Measurements from ENCODE around the gene LDHD.

Gene LDHD

GRCh38 chr16:75114946-75115825 lies 1.4 kb downstream of the LDHD start:
- DNase-seq (ENCODE audit: low read depth), result no peak

- DNase-seq (ENCODE audit: low read depth), result no peak
Measured at GRCh38 chr16:75114179-75114945, 2.2 kb downstream of the LDHD start.

GRCh38 chr16:75113541-75114121 lies 2.9 kb downstream of the LDHD start:
- DNase-seq (ENCODE audit: low read depth), result no peak

GRCh38 chr16:75112734-75113491 lies 3.7 kb downstream of the LDHD start:
- no peak for DNase-seq (ENCODE audit: low read depth)

- DNase-seq (ENCODE audit: low read depth), result no peak
Measured at GRCh38 chr16:75111961-75112733, 4.4 kb downstream of the LDHD start.

- no peak for DNase-seq (ENCODE audit: low read depth)
Measured at GRCh38 chr16:75111514-75111940, 5.1 kb downstream of the LDHD start.

DNA sequence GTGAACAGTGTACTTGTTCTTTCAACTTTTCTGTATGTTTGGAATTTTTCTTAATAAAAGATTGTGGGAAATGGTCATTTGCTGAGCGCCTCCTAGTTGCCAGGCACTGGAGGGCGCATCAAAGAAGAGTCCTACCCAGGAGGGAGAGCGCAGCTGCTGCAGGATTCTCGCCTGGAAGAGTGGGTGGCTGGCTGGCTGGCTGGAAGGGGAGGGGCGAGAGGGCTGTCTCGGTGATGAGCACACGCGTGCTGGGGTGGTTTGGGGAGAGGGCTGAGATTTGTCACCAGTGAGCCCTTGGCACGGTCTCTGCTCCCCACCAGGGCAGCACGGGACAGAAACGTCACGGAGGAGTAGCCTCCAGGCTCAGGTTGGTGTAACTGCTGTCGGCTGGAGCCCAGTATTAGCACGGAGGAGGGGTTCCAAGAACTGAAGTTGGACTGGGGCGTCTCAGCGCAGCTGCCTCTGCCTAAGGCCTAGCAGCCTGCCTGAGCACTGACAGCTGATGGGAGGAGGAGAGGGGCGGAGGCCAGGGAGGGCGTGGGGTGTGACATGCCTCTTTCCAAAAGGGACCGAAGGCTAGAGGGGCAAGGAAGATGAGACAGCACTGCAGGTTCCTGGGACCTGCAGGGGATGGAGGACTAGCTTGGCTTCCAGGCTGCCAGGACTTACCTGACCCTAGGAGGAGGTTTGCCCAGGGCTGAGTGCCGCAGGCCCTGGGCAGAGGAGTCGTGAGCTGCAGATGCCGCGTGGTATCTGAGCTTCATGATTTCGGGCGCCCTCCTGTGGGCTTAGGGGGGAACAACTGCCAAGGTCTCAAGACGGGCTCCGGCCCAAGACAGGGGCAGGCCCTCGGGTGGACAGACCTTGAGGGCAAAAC lies 5.7 kb downstream of the LDHD start:
- DNase-seq (ENCODE audit: low read depth), result peak; percentile 65

DNA sequence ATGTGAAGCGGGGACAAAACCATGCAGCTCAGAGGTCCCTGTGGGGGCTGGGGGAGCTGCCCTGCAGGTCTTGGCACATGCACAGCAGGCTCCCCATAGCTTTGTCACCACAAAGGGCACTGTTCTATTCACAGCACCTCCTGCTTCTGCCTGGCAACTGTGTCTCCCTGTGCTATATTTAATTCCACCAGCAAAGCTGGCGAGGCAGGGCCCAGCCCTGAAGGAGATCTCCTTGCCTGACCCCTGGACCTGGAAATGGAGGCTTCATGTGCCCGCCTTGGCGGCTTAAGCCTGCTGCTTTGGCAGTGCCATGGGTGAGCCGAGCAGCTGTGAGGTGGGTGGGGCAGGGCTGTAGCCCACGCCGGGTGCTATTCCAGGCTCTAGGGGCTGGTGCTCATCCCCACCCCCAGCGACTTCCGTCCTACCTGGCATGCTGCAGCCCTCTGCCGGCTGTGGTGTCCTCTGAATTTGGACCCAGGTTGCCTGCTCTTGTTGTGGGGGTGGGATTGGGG lies 6.8 kb downstream of the LDHD start:
- DNase-seq (ENCODE audit: low read depth), result no peak

GRCh38 chr16:75108792-75109731 lies 7.5 kb downstream of the LDHD start:
- no peak for DNase-seq (ENCODE audit: low read depth)

DNA sequence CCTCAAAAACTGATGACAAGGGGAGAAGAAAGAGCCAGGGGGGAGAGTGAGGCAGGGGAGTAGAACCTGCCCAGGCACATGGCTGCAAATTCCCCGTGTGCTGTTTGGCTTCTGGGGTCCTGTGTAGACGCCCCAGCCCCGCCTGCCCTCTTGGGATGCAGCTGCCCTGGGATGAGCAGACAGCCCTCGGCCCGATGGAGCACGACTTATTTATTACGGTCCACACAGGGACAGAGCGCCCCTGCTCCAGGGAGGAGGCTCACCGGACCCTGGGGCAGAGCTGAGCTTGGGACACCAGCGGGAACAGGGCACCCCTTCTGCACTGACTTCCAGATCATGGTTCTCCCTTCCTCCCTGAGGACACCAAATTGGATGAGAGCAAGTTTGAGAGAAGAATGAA lies 9.1 kb downstream of the LDHD start:
- no peak for DNase-seq (ENCODE audit: low read depth)

DNA sequence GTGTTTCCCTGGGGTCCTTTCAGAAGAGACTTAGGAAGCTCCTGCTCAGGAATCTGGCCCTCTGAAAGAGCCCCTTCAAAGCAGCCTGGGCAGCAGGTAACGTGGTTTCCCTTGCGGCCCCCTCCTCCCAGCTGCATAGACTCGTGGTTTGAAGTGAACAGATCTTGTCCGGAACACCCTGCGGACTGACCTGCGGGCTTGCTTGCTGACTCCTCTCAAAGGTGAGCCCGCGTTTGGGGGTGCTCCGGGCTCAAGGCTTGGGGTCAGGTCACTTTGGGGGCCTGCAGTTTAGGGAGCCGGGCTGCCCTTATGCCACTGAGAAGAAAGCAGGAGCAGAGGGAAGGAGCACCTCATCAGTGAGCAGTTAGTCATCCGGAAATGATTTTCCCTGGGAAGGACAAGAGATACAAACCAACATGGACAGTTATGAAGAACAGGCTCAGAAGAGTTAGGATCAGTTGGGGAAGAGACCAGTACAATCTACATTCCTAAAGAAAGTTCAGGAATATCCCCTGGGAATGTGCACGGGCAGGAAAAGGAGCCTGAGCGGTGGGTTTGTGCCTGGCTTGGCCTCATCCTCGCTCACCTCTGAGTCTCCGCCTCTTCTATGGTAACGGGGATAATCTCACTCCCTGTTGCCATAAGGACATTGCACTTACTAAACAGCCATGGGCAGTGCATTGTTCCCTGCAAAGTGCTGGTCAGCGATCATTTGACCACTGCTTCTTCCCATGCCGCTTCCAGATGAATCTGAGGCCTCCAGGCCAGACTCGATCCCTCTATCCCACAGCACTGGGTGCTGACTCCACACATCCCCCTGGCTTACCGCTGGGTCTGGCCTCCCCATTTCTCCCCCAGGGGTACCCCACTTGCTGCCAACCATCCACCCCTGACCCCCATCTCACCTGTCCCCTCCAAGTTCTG lies 10.0 kb downstream of the LDHD start:
- DNase-seq (ENCODE audit: low read depth), result no peak

DNA sequence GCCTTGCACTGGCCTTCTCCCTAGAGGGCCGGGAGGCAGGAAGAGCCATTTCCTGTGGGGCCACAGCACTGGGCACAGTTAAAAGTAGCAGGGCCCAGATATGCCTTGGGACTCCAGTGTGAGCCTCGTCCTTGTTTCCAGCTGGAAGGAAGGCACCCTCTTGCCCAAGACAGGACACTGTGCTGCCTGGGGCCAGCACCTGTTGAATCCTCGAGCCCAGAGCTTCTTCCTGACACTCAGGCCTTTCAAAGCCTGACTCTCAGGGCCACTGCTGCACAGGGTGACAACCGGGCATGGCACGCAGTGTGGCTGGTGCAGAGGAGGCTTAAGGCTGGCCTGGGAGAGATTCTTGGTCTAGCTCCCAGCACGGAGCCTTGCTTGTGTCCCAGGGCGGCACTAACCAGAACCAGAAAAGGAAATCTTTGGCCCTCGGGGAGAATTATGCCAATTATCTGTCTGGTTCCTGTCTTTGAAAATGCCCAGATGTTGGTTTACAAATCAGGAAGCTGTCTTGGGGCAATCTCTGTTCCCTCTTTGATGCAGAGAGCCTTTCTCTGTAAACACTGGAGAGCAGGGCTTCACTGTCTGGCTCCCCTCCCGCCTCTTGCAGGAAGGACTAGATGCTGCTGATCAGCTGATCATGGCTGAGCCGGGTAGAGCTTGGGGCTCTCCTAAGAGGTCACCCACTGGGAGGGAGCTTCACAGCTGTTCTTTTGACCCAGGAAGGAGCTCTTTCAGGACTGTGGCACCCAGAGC lies 11.1 kb downstream of the LDHD start:
- DNase-seq (ENCODE audit: low read depth), result no peak

- no peak for DNase-seq (ENCODE audit: low read depth)
Measured at GRCh38 chr16:75104836-75105235, 11.7 kb downstream of the LDHD start.

DNA sequence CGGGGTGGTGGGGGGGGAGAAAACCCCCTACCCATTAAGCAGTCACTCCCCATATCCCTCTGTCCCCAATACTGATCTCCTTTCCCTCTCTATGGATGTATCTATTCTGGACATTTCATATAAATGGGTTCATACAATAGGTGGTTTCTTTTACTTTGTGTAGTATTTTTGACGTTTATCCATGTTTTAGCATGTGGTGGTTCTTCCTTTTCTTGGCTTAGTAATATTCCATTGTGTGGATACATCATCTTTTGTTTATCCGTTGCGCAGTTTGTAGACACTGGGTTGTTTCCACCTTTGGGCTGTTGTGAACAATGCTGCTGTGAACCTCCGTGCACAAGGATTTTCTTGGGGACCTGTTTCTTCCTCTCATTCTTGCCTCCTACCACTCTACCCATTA lies 12.6 kb downstream of the LDHD start:
- no peak for DNase-seq (ENCODE audit: low read depth)

DNA sequence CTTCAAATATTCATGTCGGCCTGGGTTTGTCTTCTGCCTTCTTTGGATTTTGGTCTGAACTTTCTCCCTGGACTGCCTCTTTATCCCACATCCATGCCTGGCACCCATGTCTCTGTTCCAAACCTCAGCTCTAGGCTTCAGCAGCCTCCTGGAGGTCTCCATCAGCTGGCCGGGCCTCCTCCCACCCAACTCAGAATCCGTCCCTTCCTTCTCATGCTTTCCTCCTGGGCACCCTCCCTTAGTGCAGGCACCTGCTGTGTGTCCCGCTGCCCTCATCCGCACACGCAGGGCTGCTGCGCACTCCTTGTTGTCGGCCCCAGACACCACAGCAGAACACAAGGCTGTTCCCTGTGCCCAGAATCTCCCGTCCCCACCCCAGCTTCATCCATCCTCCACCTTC lies 14.0 kb downstream of the LDHD start:
- DNase-seq (ENCODE audit: low read depth), result no peak

GRCh38 chr16:75101635-75102034 lies 14.9 kb downstream of the LDHD start:
- no peak for DNase-seq (ENCODE audit: low read depth)

- no peak for DNase-seq (ENCODE audit: low read depth)
Measured at GRCh38 chr16:75100603-75100990, 16.0 kb downstream of the LDHD start.

Data from CMK (cell line).